ENCODE data around the gene XCR1.

Gene XCR1

GRCh38 chr3:46027021-46027705 is at the start of gene XCR1:
Gene XCR1 (minus strand): TSS chr3:46027483. CDS start chr3:46021947, 5,536 bp downstream.
- no peak within 1 kb of the TSS for H3K4me3 ChIP-seq (ENCODE audit: low read length)
- no peak for TF ChIP-seq CTCF (conservative IDR thresholded peaks at IDR 0.05; ENCODE audit: low read length)

GRCh38 chr3:46076606-46077005 is 49.3 kb upstream of the XCR1 start:
- no peak overlapping the region for H3K4me3 ChIP-seq (ENCODE audit: low read length)
- peak; percentile 33 for TF ChIP-seq CTCF (conservative IDR thresholded peaks at IDR 0.05; ENCODE audit: low read length)
- no peak for DNase-seq (ENCODE audit: low read depth)

More at GRCh38 chr3:46027021-46027705, at the start of gene XCR1:
- no peak for DNase-seq (ENCODE audit: low read depth)

GRCh38 chr3:46075816-46076215 is 48.5 kb upstream of the XCR1 start:
- H3K4me3 ChIP-seq (ENCODE audit: low read length), result no peak overlapping the region
- TF ChIP-seq CTCF (conservative IDR thresholded peaks at IDR 0.05; ENCODE audit: low read length), result no peak
- no peak for DNase-seq (ENCODE audit: low read depth)

GRCh38 chr3:46071222-46071858 is 44.1 kb upstream of the XCR1 start:
- no peak overlapping the region for H3K4me3 ChIP-seq (ENCODE audit: low read length)
- no peak for TF ChIP-seq CTCF (conservative IDR thresholded peaks at IDR 0.05; ENCODE audit: low read length)
- no peak for DNase-seq (ENCODE audit: low read depth)

- no peak for TF ChIP-seq CTCF (conservative IDR thresholded peaks at IDR 0.05; ENCODE audit: low read length)
- no peak for DNase-seq (ENCODE audit: low read depth)
- H3K4me3 ChIP-seq (ENCODE audit: low read length), result no peak overlapping the region
These were observed 43.4 kb upstream of the XCR1 start for GRCh38 chr3:46070595-46071093.

- no peak for TF ChIP-seq CTCF (conservative IDR thresholded peaks at IDR 0.05; ENCODE audit: low read length)
- DNase-seq (ENCODE audit: low read depth), result no peak
- no peak overlapping the region for H3K4me3 ChIP-seq (ENCODE audit: low read length)
These were observed 41.2 kb upstream of the XCR1 start for GRCh38 chr3:46068501-46068900.

- TF ChIP-seq CTCF (conservative IDR thresholded peaks at IDR 0.05; ENCODE audit: low read length), result no peak
- H3K4me3 ChIP-seq (ENCODE audit: low read length), result no peak overlapping the region
- DNase-seq (ENCODE audit: low read depth), result no peak
These were observed 40.1 kb upstream of the XCR1 start for GRCh38 chr3:46067401-46067800.
